ENCODE results near the gene SLC51A. TPM values are rescaled to one million over a fixed set of nuclear protein-coding genes. Genes with fewer than 3 reads are reported as not detected.
"Not testable (repeated sequence)": the region's sequence is repeated elsewhere in the genome, so short reads cannot be mapped to it uniquely, and the experiment has no call there.

Gene SLC51A
- total RNA-seq, 1 experiment from 2014 or later: not detected

GRCh38 chr3:196193133-196193735, 23.1 kb upstream of the SLC51A start:
- DNase-seq (ENCODE audit: low read depth): no peak

GRCh38 chr3:196193736-196194541, 22.4 kb upstream of the SLC51A start:
- no peak for DNase-seq (ENCODE audit: low read depth)

- DNase-seq (ENCODE audit: low read depth): no peak
These were observed 21.8 kb upstream of the SLC51A start for GRCh38 chr3:196194542-196194915.

GRCh38 chr3:196195664-196196265, 20.6 kb upstream of the SLC51A start:
- no peak for DNase-seq (ENCODE audit: low read depth)

- no peak for DNase-seq (ENCODE audit: low read depth)
These were observed 18.8 kb upstream of the SLC51A start for GRCh38 chr3:196197524-196197923.

- no peak for DNase-seq (ENCODE audit: low read depth)
These were observed 18.2 kb upstream of the SLC51A start for GRCh38 chr3:196198081-196198675.

GRCh38 chr3:196198771-196199753, 17.3 kb upstream of the SLC51A start:
- DNase-seq (ENCODE audit: low read depth): peak; percentile 42

- no peak for DNase-seq (ENCODE audit: low read depth)
These were observed 13.8 kb upstream of the SLC51A start for GRCh38 chr3:196202516-196202970.

- DNase-seq (ENCODE audit: low read depth): no peak
These were observed 12.5 kb upstream of the SLC51A start for GRCh38 chr3:196203846-196204245.

- not testable (repeated sequence) for DNase-seq (ENCODE audit: low read depth)
These were observed 10.7 kb upstream of the SLC51A start for GRCh38 chr3:196205442-196206205.

- no peak for DNase-seq (ENCODE audit: low read depth)
These were observed 9.0 kb upstream of the SLC51A start for GRCh38 chr3:196207159-196207832.

GRCh38 chr3:196207833-196208607, 8.3 kb upstream of the SLC51A start:
- no peak for DNase-seq (ENCODE audit: low read depth)

GRCh38 chr3:196208942-196209695, 7.2 kb upstream of the SLC51A start:
- no peak for DNase-seq (ENCODE audit: low read depth)

GRCh38 chr3:196209944-196210672, 6.2 kb upstream of the SLC51A start:
- not testable (repeated sequence) for DNase-seq (ENCODE audit: low read depth)

GRCh38 chr3:196210673-196211556, 5.4 kb upstream of the SLC51A start, which contains the start of gene ZDHHC19:
Gene ZDHHC19, minus strand, starts transcription at chr3:196211400. Its CDS starts 85 bp downstream, at chr3:196211315.
- no peak for DNase-seq (ENCODE audit: low read depth)

- DNase-seq (ENCODE audit: low read depth): no peak
These were observed 1.4 kb upstream of the SLC51A start for GRCh38 chr3:196214783-196215441.
